Myocyte (in vitro differentiated cells): ENCODE measurements around the gene MED12L. TPM values are rescaled to one million over a fixed set of nuclear protein-coding genes. Genes with fewer than 3 reads are reported as not detected.
A peak's percentile ranks its signal among the peaks of the same experiment; 100 is the strongest.
"Not testable (repeated sequence)": the region's sequence is repeated elsewhere in the genome, so short reads cannot be mapped to it uniquely, and the experiment has no call there.

Experiments used
- DNase-seq: peaks from one replicate; pipeline ENCODE4 v3.0.0-alpha.2; 2012; ENCODE audit warnings: low read depth
- total RNA-seq: library from RNA; depleted of rRNA; stranded (reverse); fragments of >200 nt; gene quantifications from 2 replicates; pipeline ENCODE4 v1.2.3, GENCODE V29; 2014

MED12L gene
- total RNA-seq, 1 donor from 2014 or later: not detected

- DNase-seq: no peak
These were observed 286.1 kb downstream of the MED12L start for GRCh38 chr3:151371526-151371925.

DNA sequence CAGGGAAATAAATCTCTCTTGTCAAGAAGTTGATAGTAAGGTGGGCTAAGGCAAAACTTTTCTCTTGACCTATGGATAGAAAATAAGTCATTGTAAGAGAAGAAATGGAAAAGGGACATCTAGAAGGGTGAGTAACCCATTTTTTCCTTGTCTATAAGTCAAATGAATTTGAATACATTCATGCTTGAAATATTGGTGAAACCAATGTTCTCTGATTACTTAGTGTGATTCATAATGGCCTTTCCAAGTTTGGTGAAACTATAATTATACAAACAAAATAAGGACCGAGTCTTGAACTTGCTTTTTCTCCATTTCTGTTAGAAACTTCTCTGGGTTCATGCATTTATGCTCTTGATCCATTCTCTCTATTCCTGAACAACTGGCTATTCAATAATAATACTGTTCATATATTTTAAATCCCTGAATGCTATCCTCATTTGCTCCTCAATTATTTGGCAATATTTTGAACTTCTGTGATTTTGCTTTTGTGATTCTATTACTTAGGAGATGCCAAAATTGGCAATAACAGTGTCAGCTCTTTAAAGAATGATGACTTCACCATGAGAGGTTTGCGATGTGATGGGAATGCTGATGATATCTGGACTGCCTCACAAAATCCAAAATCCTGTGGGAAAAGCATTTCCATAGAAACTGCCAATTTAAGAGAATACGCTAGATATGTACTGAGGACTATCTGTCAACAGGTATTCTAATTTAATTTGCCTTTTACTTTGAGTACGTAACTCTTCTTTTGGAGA lies 286.8 kb downstream of the MED12L start:
- no peak for DNase-seq

GRCh38 chr3:151377768-151378385 lies 292.4 kb downstream of the MED12L start:
- DNase-seq: no peak

DNA sequence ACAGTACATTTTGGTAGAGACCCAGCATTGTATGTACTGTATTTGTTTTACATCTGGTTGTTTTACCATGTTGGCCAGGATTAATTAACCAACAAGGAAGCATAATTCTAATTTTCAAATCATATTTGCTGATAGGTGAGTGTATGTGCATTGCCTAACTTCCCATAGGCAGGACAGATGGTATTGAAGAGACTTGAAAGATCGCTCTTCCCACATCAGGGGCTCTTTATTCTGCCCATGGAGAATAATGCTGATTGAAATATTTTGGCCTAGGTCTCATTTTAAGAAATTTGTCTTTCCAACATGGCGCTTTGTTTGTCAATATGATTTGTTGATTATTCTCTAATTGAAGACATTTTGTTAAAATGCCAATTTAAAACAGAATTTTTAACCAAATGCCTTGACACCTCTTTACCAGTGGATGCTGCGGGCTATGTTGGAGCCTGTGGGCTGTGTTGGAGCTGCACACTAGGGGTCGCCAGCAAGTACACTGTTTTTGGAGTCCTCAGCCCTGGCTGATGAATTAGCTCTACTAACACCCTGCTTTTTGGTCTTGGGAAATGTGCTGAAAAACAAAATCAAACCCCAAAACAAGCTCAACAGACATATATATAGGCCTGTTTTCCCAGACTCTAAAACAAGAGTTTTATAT lies 293.7 kb downstream of the MED12L start:
- peak; percentile 31 for DNase-seq

- no peak for DNase-seq
These were observed 297.2 kb downstream of the MED12L start for GRCh38 chr3:151382671-151383070.

DNA sequence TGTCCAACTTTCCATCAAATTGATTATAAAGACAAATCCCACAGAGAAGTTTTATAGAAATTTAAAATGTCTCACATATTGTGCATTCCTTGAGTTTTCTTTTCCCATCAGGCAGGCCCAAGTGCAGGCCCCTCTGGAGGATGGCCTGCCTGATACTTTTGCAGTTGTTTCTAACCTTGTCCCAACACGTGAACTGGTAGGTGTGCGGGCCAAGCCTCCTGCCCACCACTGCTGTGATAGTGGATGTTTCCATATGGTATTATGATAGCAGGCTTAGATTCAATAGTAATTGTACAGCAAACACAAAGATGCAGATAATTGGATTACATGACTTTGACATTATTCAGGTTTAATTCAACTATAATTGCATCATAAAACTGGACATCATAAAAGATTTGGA lies 297.6 kb downstream of the MED12L start:
- DNase-seq: no peak

DNA sequence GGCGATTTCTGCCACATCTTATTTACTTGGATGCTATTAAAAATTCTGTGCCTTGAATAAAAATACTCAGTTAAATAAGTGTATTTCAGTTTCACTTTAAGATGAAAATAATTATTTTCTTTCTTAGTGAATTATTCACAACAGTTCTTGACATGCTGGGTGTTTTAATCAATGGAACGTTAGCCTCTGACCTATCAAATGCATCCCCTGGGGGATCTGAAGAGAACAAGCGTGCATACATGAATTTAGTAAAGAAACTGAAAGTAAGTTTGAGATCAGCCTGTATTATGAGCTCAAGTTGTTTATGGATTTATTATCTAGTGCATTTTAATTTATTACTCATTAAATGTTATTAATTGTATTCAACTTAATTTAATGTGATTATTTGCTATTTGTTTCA lies 298.5 kb downstream of the MED12L start:
- DNase-seq: no peak

GRCh38 chr3:151384741-151385174 lies 299.3 kb downstream of the MED12L start, which contains the start of gene P2RY12:
P2RY12 (minus strand) TSS chr3:151384753; CDS start chr3:151338845, 45,908 bp downstream.
- DNase-seq: no peak

- DNase-seq: no peak
These were observed 300.6 kb downstream of the MED12L start for GRCh38 chr3:151386056-151386455.

DNA sequence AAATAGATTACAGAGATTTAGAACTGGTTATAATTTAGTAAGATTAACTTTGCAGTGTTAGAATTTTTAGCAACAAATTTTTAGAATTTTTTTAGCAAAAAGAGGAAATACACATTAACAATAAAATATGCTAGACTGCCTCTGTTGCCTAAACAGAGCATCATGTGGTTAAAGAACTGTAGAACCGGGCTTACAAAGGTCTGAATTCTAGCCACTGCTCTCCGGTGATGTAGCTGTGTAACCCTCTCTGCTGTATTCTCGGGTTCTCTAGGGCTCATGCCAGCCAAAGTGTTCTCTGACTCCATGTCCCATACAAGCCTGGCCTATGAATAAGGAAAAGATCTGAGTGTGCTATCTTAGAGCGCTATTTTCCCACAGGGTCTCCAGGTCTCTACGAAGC lies 302.0 kb downstream of the MED12L start:
- DNase-seq: no peak

DNA sequence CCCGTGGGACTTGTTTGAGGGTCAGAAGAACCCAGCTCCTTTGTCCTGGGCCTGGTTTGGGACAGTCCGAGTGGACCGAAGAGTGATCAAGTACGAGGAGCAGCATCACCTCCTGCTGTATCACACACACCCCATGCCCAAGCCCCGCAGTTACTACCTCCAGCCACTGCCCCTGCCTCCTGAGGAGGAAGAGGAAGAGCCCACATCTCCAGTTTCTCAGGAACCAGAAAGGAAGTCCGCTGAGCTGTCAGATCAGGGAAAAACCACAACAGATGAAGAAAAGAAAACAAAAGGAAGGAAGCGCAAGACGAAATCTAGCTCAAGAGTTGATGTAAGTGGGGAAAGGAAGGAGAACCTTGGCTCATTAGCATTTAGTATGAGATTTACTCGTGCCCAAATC lies 302.4 kb downstream of the MED12L start:
- DNase-seq: no peak

DNA sequence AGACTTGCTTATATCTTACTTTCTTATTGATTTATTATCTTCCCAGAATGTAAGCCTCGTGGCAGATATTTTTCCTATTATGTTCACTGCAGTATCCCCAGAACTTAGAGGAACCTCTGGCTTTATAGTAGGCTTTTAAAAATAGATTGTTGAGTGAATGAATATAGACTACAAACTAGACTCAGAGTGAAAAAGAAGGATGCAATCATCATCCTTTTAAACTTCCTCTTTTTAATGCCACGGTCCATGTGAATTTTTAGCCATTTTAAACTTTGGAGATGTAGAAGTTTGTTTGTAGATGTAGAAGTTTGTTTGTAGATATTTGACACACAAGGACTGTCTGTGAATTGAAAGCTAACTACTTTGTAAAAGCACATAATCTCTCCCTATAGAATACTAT lies 306.3 kb downstream of the MED12L start:
- DNase-seq: no peak

- not testable (repeated sequence) for DNase-seq
These were observed 306.7 kb downstream of the MED12L start for GRCh38 chr3:151392191-151392590.

- DNase-seq: no peak
These were observed 307.8 kb downstream of the MED12L start for GRCh38 chr3:151393146-151393830.

DNA sequence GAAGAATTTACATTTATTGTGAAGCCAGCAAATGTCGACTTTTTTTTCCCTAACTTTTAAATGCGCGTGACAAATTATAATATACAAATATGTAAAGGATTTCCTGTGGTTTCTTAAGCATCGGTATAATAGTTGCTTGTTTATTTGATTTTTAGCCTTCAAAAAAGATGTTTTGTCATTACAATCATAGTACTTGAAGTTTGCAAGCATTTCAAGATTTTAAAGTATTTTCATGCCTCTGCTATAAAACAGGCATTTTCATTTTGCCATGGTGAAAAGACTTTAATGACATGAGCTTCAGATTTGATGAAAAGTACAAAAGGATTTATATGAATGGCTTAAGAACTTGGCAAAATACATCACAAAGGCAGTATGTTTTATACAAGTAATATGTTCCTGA lies 308.5 kb downstream of the MED12L start:
- DNase-seq: no peak

GRCh38 chr3:151394611-151395010 lies 309.1 kb downstream of the MED12L start:
- no peak for DNase-seq

DNA sequence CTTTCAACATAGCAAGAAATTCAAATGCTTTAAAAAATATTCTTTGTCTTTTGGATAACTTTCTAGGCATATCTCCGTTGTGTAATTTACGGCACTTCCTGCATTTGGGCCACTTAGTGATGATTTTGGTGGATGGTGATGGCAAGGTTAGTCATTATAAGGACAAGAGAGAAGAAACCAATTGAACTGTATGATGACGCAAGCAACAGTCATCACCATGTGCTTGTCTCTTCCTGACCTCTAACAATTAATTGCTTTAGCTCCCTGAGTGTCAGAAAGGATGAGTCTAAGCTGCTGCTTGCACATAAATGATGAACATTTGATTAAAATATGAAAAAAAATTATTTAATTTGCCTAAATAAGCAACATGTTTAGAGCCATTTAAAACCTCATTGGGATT lies 310.3 kb downstream of the MED12L start:
- no peak for DNase-seq

GRCh38 chr3:151398895-151399294 lies 313.4 kb downstream of the MED12L start:
- no peak for DNase-seq

- no peak for DNase-seq
These were observed 314.9 kb downstream of the MED12L start for GRCh38 chr3:151400341-151400740.

DNA sequence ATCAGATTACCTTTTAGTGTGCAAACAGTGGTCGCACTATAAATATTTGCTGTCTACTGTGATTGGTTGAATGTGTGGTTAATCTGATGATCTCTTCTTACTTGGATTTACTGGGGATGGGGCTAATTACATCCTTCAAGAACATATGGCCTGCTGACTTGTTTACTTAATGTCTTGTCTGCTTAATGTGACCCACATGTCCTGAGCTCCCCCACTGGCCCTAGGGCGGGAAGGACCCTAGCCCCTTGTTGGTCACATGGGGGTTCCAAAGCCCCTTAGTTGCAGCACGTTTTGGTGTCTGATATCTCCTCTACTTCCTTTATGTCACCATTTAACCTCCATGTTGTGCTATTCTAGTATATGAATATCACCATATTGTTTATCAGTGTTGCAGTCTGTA lies 316.9 kb downstream of the MED12L start:
- no peak for DNase-seq

- DNase-seq: peak; percentile 33
These were observed 317.8 kb downstream of the MED12L start for GRCh38 chr3:151403246-151403645.

GRCh38 chr3:151404316-151404715 lies 318.9 kb downstream of the MED12L start:
- DNase-seq: peak; percentile 18
